Fibroblast of skin of left quadriceps (primary cell): Measurements from ENCODE around the gene RIPOR1.
"Not testable (repeated sequence)": the region's sequence is repeated elsewhere in the genome, so short reads cannot be mapped to it uniquely, and the experiment has no call there.

ENCODE experiments used
- DNase-seq, 2 experiments: peaks; one replicate each; pipeline ENCODE4 v3.0.0-alpha.2; 2013; ENCODE audit warnings: low read depth in 2 of 2

Gene RIPOR1

GRCh38 chr16:67528222-67528869, at the start of gene RIPOR1:
TSS of gene RIPOR1 (plus strand) at chr16:67528829. CDS start at chr16:67538447, 9,618 bp downstream.
- no peak for DNase-seq

GRCh38 chr16:67480833-67481560, 47.6 kb upstream of the RIPOR1 start, which contains the start of gene ATP6V0D1:
TSS of gene ATP6V0D1 (minus strand) at chr16:67481157. CDS start at chr16:67481086, 71 bp downstream.
- peak; percentile 91 for DNase-seq

- DNase-seq, result no peak
Measured at GRCh38 chr16:67481561-67482232, 46.9 kb upstream of the RIPOR1 start.

- no peak for DNase-seq
Measured at GRCh38 chr16:67482233-67482924, 46.2 kb upstream of the RIPOR1 start.

GRCh38 chr16:67483150-67483549, 45.5 kb upstream of the RIPOR1 start, which contains the start of gene AGRP:
TSS of gene AGRP (minus strand) at chr16:67483547. CDS start at chr16:67483398, 149 bp downstream.
- DNase-seq, result no peak

GRCh38 chr16:67483731-67484525, 44.7 kb upstream of the RIPOR1 start:
- no peak for DNase-seq

GRCh38 chr16:67486805-67487204, 41.8 kb upstream of the RIPOR1 start:
- no peak for DNase-seq

- DNase-seq, result not testable (repeated sequence)
Measured at GRCh38 chr16:67487561-67487960, 41.1 kb upstream of the RIPOR1 start.

GRCh38 chr16:67489401-67490083, 39.1 kb upstream of the RIPOR1 start:
- DNase-seq, result no peak

GRCh38 chr16:67490335-67491096, 38.1 kb upstream of the RIPOR1 start:
- no peak for DNase-seq

GRCh38 chr16:67499106-67499505, 29.5 kb upstream of the RIPOR1 start:
- no peak for DNase-seq

GRCh38 chr16:67504031-67505021, 24.3 kb upstream of the RIPOR1 start:
- DNase-seq, result no peak

GRCh38 chr16:67506468-67506867, 22.2 kb upstream of the RIPOR1 start:
- DNase-seq, result no peak

GRCh38 chr16:67509016-67509415, 19.6 kb upstream of the RIPOR1 start:
- no peak for DNase-seq

GRCh38 chr16:67513892-67514291, 14.7 kb upstream of the RIPOR1 start:
- DNase-seq, result not testable (repeated sequence)

GRCh38 chr16:67514382-67514828, 14.2 kb upstream of the RIPOR1 start:
- peak; percentile 58 to 60 for DNase-seq

- DNase-seq, result peak; percentile 49 to 52
Measured at GRCh38 chr16:67516296-67517154, 12.1 kb upstream of the RIPOR1 start.

- DNase-seq, result no peak
Measured at GRCh38 chr16:67517155-67517445, 11.5 kb upstream of the RIPOR1 start.
